ENCODE data around the gene FBXW5.

FBXW5 gene

GRCh38 chr9:136962163-136962562, 17.6 kb upstream of the FBXW5 start:
- DNase-seq (ENCODE audit: low read depth in 2 of 2), result no peak

GRCh38 chr9:136961279-136962065, 16.9 kb upstream of the FBXW5 start:
- no peak for DNase-seq (ENCODE audit: low read depth in 2 of 2)

- DNase-seq (ENCODE audit: low read depth in 2 of 2), result no peak
These were observed 16.4 kb upstream of the FBXW5 start for GRCh38 chr9:136960938-136961275.

- DNase-seq (ENCODE audit: low read depth in 2 of 2), result no peak
These were observed 15.8 kb upstream of the FBXW5 start for GRCh38 chr9:136960212-136960937.

GRCh38 chr9:136958898-136959850, 14.6 kb upstream of the FBXW5 start:
- no peak for DNase-seq (ENCODE audit: low read depth in 2 of 2)

- no peak for DNase-seq (ENCODE audit: low read depth in 2 of 2)
These were observed 13.9 kb upstream of the FBXW5 start for GRCh38 chr9:136958473-136958872.

- DNase-seq (ENCODE audit: low read depth in 2 of 2), result no peak
These were observed 13.4 kb upstream of the FBXW5 start for GRCh38 chr9:136957901-136958300.

GRCh38 chr9:136957461-136957860, 12.9 kb upstream of the FBXW5 start:
- no peak for DNase-seq (ENCODE audit: low read depth in 2 of 2)

- no peak for DNase-seq (ENCODE audit: low read depth in 2 of 2)
These were observed 12.1 kb upstream of the FBXW5 start for GRCh38 chr9:136956604-136957003.

GRCh38 chr9:136955943-136956335, 11.4 kb upstream of the FBXW5 start:
- DNase-seq (ENCODE audit: low read depth in 2 of 2), result no peak

- no peak for DNase-seq (ENCODE audit: low read depth in 2 of 2)
These were observed 10.8 kb upstream of the FBXW5 start for GRCh38 chr9:136955202-136955942.

GRCh38 chr9:136954270-136955083, 9.9 kb upstream of the FBXW5 start:
- no peak for DNase-seq (ENCODE audit: low read depth in 2 of 2)

- no peak for DNase-seq (ENCODE audit: low read depth in 2 of 2)
These were observed 9.3 kb upstream of the FBXW5 start for GRCh38 chr9:136953771-136954269.

- DNase-seq (ENCODE audit: low read depth in 2 of 2), result no peak
These were observed 8.6 kb upstream of the FBXW5 start for GRCh38 chr9:136952876-136953770.

GRCh38 chr9:136952321-136952850, 7.8 kb upstream of the FBXW5 start:
- DNase-seq (ENCODE audit: low read depth in 2 of 2), result no peak

GRCh38 chr9:136951541-136952320, 7.2 kb upstream of the FBXW5 start, which contains the start of gene LCN12:
Gene LCN12, plus strand, starts transcription at chr9:136952273. Its CDS starts 55 bp downstream, at chr9:136952328.
- no peak for DNase-seq (ENCODE audit: low read depth in 2 of 2)

- no peak for DNase-seq (ENCODE audit: low read depth in 2 of 2)
These were observed 6.2 kb upstream of the FBXW5 start for GRCh38 chr9:136950656-136951276.

All from stimulated activated CD4-positive, alpha-beta T cell treated with anti-CD3 and anti-CD28 coated beads, Interleukin-15, amount 100 ng/mL, for 48 hours (primary cell).